C4-2B (cell line): Measurements from ENCODE around the gene PNPLA6.

Experiments used
- ZFX ChIP-seq: fragments of 450-650 bp; IDR thresholded peaks from 2 replicates; pipeline ENCODE4 v1.6.1; 2017
- TF ChIP-seq, protein P1 (sequence below): fragments of 450-650 bp; conservative IDR thresholded peaks from 2 replicates; pipeline ENCODE4 v1.5.1; 2017; ENCODE audit warnings: mild to moderate bottlenecking

DNA sequence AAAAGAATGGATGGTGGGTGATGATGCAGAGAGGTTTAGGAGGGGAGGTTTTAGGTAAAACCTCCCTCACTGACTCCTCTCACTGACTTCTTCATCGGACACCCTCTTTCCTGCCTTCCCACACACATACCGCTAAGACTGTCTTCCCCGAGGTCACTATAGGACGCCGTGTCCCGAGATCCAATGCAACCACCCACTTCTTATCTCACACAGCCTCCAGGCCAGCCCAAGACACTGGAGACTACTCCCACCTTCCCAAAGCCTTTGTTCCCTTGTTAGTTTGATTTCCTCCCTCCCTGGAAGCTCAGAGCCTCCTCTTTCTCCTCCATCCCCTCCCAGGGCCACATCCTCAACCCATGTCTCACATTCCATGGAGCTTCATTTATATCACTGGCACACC, 43.7 kb downstream of the PNPLA6 start:
- TF ChIP-seq, protein P1, sequence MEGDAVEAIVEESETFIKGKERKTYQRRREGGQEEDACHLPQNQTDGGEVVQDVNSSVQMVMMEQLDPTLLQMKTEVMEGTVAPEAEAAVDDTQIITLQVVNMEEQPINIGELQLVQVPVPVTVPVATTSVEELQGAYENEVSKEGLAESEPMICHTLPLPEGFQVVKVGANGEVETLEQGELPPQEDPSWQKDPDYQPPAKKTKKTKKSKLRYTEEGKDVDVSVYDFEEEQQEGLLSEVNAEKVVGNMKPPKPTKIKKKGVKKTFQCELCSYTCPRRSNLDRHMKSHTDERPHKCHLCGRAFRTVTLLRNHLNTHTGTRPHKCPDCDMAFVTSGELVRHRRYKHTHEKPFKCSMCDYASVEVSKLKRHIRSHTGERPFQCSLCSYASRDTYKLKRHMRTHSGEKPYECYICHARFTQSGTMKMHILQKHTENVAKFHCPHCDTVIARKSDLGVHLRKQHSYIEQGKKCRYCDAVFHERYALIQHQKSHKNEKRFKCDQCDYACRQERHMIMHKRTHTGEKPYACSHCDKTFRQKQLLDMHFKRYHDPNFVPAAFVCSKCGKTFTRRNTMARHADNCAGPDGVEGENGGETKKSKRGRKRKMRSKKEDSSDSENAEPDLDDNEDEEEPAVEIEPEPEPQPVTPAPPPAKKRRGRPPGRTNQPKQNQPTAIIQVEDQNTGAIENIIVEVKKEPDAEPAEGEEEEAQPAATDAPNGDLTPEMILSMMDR: no peak
- TF ChIP-seq ZFX: no peak
